ENCODE measurements around the gene AKAP6. TPM values are rescaled to one million over a fixed set of nuclear protein-coding genes. Genes with fewer than 3 reads are reported as not detected.

AKAP6 gene
- total RNA-seq, 6 experiments from 2014 or later = 1.7 to 9.6 (median 4.3) TPM

GRCh38 chr14:32332415-32333316 lies 3.6 kb downstream of the AKAP6 start:
- Histone ChIP-seq H3K27me3 (no peaks in the 10 kb centered on the region), H3K4me1 (no peaks in the 10 kb centered on the region), H3K36me3 (no peaks in the 10 kb centered on the region), H3K9me3 (no peaks in the 10 kb centered on the region), H3K27ac (no peak overlapping the region), H3K4me3 (no peak overlapping the region)
- intact Hi-C loops (cut with DNase I) = no loop called here
- DNase-seq (no peak), ATAC-seq (peak; percentile 51 to 89 (median 58))
- WGBS (ENCODE audit: insufficient coverage, low coverage, low lambda C conversion rate, missing lambda C conversion rate) = 47% methylated on average over 2 of the region's 2 CpGs
- TF ChIP-seq CTCF (IDR thresholded peaks at IDR 0.05) = no peak
- TF ChIP-seq POLR2A (IDR thresholded peaks at IDR 0.05) = no peak

GRCh38 chr14:32336702-32337101 lies 7.6 kb downstream of the AKAP6 start:
- no peak for ATAC-seq
- DNase-seq = no peak
- Histone ChIP-seq H3K36me3 (no peaks in the 10 kb centered on the region), H3K27me3 (no peaks in the 10 kb centered on the region), H3K9me3 (no peaks in the 10 kb centered on the region), H3K4me3 (no peak overlapping the region), H3K27ac (no peak overlapping the region), H3K4me1 (no peaks in the 10 kb centered on the region)
- 94% methylated on average over 2 of the region's 2 CpGs for WGBS (ENCODE audit: insufficient coverage, low coverage, low lambda C conversion rate, missing lambda C conversion rate)
- intact Hi-C loops (cut with DNase I) = no loop called here
- no peak for TF ChIP-seq POLR2A (IDR thresholded peaks at IDR 0.05)
- TF ChIP-seq CTCF (IDR thresholded peaks at IDR 0.05) = no peak

- DNase-seq (no peak), ATAC-seq (no peak)
- no peak overlapping the region for H3K4me3 ChIP-seq
- H3K9me3 ChIP-seq = no peaks in the 10 kb centered on the region
- H3K27ac ChIP-seq = no peak overlapping the region
- no peaks in the 10 kb centered on the region for H3K27me3 ChIP-seq
- H3K36me3 ChIP-seq = no peaks in the 10 kb centered on the region
- H3K4me1 ChIP-seq = no peaks in the 10 kb centered on the region
- no peak for TF ChIP-seq POLR2A (IDR thresholded peaks at IDR 0.05)
- no peak for TF ChIP-seq CTCF (IDR thresholded peaks at IDR 0.05)
- WGBS (ENCODE audit: insufficient coverage, low coverage, low lambda C conversion rate, missing lambda C conversion rate) = 80% methylated on average over 1 of the region's 1 CpG
- intact Hi-C loops (cut with DNase I) = no loop called here
Observed at GRCh38 chr14:32337759-32338158, 8.7 kb downstream of the AKAP6 start.

GRCh38 chr14:32339188-32339587 lies 10.1 kb downstream of the AKAP6 start:
- whole genome bisulfite sequencing (ENCODE audit: insufficient coverage, low coverage, low lambda C conversion rate, missing lambda C conversion rate) = 76% methylated on average over 1 of the region's 1 CpG
- Histone ChIP-seq H3K36me3 (no peaks in the 10 kb centered on the region), H3K4me3 (no peak overlapping the region), H3K9me3 (no peaks in the 10 kb centered on the region), H3K27ac (no peak overlapping the region), H3K27me3 (no peaks in the 10 kb centered on the region), H3K4me1 (no peaks in the 10 kb centered on the region)
- TF ChIP-seq POLR2A (IDR thresholded peaks at IDR 0.05) = no peak
- TF ChIP-seq CTCF (IDR thresholded peaks at IDR 0.05) = no peak
- intact Hi-C loops (cut with DNase I) = no loop called here
- ATAC-seq (no peak), DNase-seq (no peak)

Measured in right lobe of liver (tissue), 6 donors.